Measurements from ENCODE around the gene SLC47A2.

SLC47A2 gene

GRCh38 chr17:19663097-19663496 lies 53.3 kb downstream of the SLC47A2 start:
- no peak for TF ChIP-seq GATA2 (IDR thresholded peaks at IDR 0.05; ENCODE audit: low read depth, low read length)
- TF ChIP-seq GATA3 (IDR thresholded peaks at IDR 0.05; ENCODE audit: low read depth, low read length) = no peak

GRCh38 chr17:19661121-19661520 lies 55.3 kb downstream of the SLC47A2 start:
- TF ChIP-seq GATA3 (IDR thresholded peaks at IDR 0.05; ENCODE audit: low read depth, low read length) (no peak), GATA2 (IDR thresholded peaks at IDR 0.05; ENCODE audit: low read depth, low read length) (no peak)

GRCh38 chr17:19660219-19660870 lies 56.0 kb downstream of the SLC47A2 start:
- TF ChIP-seq GATA2 (IDR thresholded peaks at IDR 0.05; ENCODE audit: low read depth, low read length) (no peak), GATA3 (IDR thresholded peaks at IDR 0.05; ENCODE audit: low read depth, low read length) (no peak)

- TF ChIP-seq GATA3 (IDR thresholded peaks at IDR 0.05; ENCODE audit: low read depth, low read length) (no peak), GATA2 (IDR thresholded peaks at IDR 0.05; ENCODE audit: low read depth, low read length) (no peak)
Observed at GRCh38 chr17:19659366-19660177, 56.8 kb downstream of the SLC47A2 start.

- TF ChIP-seq GATA3 (IDR thresholded peaks at IDR 0.05; ENCODE audit: low read depth, low read length) (no peak), GATA2 (IDR thresholded peaks at IDR 0.05; ENCODE audit: low read depth, low read length) (no peak)
Observed at GRCh38 chr17:19656851-19657581, 59.4 kb downstream of the SLC47A2 start.

GRCh38 chr17:19656336-19656735 lies 60.0 kb downstream of the SLC47A2 start:
- TF ChIP-seq GATA3 (IDR thresholded peaks at IDR 0.05; ENCODE audit: low read depth, low read length) = no peak

GRCh38 chr17:19654896-19655295 lies 61.5 kb downstream of the SLC47A2 start:
- TF ChIP-seq GATA2 (IDR thresholded peaks at IDR 0.05; ENCODE audit: low read depth, low read length) = no peak
- no peak for TF ChIP-seq GATA3 (IDR thresholded peaks at IDR 0.05; ENCODE audit: low read depth, low read length)

- no peak for TF ChIP-seq GATA2 (IDR thresholded peaks at IDR 0.05; ENCODE audit: low read depth, low read length)
- TF ChIP-seq GATA3 (IDR thresholded peaks at IDR 0.05; ENCODE audit: low read depth, low read length) = no peak
Observed at GRCh38 chr17:19654342-19654886, 62.0 kb downstream of the SLC47A2 start.

- TF ChIP-seq GATA3 (IDR thresholded peaks at IDR 0.05; ENCODE audit: low read depth, low read length) (no peak), GATA2 (IDR thresholded peaks at IDR 0.05; ENCODE audit: low read depth, low read length) (no peak)
Observed at GRCh38 chr17:19652595-19652994, 63.8 kb downstream of the SLC47A2 start.

- TF ChIP-seq GATA2 (IDR thresholded peaks at IDR 0.05; ENCODE audit: low read depth, low read length) (no peak), GATA3 (IDR thresholded peaks at IDR 0.05; ENCODE audit: low read depth, low read length) (no peak)
Observed at GRCh38 chr17:19651451-19652238, 64.7 kb downstream of the SLC47A2 start.

- TF ChIP-seq GATA2 (IDR thresholded peaks at IDR 0.05; ENCODE audit: low read depth, low read length) = no peak
- TF ChIP-seq GATA3 (IDR thresholded peaks at IDR 0.05; ENCODE audit: low read depth, low read length) = no peak
Observed at GRCh38 chr17:19650826-19651225, 65.6 kb downstream of the SLC47A2 start.

GRCh38 chr17:19649274-19649541 lies 67.2 kb downstream of the SLC47A2 start:
- no peak for TF ChIP-seq GATA2 (IDR thresholded peaks at IDR 0.05; ENCODE audit: low read depth, low read length)
- no peak for TF ChIP-seq GATA3 (IDR thresholded peaks at IDR 0.05; ENCODE audit: low read depth, low read length)

GRCh38 chr17:19648475-19649273 lies 67.7 kb downstream of the SLC47A2 start, which contains the start of gene ALDH3A2:
TSS of gene ALDH3A2 (plus strand) at chr17:19648751. CDS start at chr17:19648972, 221 bp downstream.
- TF ChIP-seq GATA2 (IDR thresholded peaks at IDR 0.05; ENCODE audit: low read depth, low read length) (no peak), GATA3 (IDR thresholded peaks at IDR 0.05; ENCODE audit: low read depth, low read length) (no peak)
